GM18951 (cell line): ENCODE data around the gene PC.

Experiments used
- POLR2A ChIP-seq: IDR thresholded peaks from 4 replicates; pipeline ENCODE4 v1.6.1; 2011; ENCODE audit warnings: mild to moderate bottlenecking; ENCODE audit not compliant: insufficient read length, insufficient read depth; ENCODE audit errors: extremely low read depth
- in situ Hi-C: fragments of 300-500 bp; cut with MboI; formaldehyde crosslinking; loops from one replicate; pipeline ENCODE4 v1.12.0; 2022; ENCODE audit warnings: low sequenced_read_pairs, mixed read lengths, inconsistent platforms; ENCODE audit not compliant: unreplicated experiment

Gene PC

GRCh38 chr11:66875378-66875777, 82.8 kb downstream of the PC start:
- in situ Hi-C loops = no loop called here

DNA sequence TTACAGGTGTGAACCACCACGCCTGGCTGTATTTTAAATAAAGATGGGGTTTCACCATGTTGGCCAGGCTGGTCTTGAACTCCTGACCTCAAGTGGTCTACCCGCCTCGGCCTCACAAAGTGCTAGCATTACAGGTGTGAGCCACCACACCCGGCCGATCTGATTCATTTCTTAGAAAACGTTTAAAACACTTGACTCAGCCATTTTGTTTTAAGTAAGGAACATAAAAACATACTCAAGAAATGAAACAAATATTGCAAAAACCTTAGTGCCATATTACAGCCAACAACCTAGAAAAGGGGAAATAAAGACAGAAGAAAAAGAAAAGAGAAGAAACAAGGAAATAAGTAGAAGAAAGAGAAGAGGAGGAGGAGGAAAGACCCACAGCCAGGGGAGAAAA, 84.0 kb downstream of the PC start:
- no peak for TF ChIP-seq POLR2A
- in situ Hi-C loops = no loop called here

More at GRCh38 chr11:66875378-66875777, 82.8 kb downstream of the PC start:
- TF ChIP-seq POLR2A = no peak

DNA sequence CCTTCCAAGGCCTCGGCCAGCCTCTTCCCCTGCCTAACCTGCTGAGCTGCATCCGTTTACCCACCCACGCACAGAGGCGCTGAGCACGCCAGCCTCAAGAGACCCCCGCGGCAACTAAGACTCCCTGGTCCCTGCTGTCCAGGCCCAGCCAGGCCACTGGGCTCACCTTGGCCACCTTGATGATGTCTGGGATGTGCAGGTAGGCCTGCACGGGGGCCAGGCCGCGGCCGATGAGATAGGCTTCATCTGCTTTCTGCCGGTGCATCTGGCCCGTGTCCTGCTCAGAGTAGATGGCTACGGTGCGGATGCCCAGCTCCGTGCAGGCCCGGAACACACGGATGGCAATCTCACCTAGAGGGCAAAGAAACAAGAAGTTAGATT, 86.7 kb downstream of the PC start:
- in situ Hi-C loops = no loop called here

GRCh38 chr11:66870616-66871520, 87.3 kb downstream of the PC start:
- in situ Hi-C loops = no loop called here
- TF ChIP-seq POLR2A = no peak

More for the DNA sequence above, 86.7 kb downstream of the PC start:
- no peak for TF ChIP-seq POLR2A

- TF ChIP-seq POLR2A = no peak
- in situ Hi-C loops = no loop called here
Measured at GRCh38 chr11:66870131-66870530, 88.1 kb downstream of the PC start.

DNA sequence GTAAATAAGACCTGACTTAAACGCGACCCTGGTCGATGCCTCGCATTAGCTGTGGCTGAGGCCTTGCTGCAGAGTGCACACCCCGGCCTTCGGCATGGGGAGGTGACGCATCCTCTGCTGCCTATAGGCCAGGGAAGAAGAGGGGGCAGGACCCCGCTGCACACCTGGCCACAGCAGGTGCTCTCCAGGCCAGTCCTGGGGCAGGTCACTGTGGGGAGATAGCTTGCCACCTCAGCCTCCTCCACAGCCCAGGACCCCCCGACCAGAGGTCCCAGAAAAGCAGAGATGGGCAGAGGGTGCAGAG, 88.7 kb downstream of the PC start:
- no peak for TF ChIP-seq POLR2A
- in situ Hi-C loops = no loop called here

DNA sequence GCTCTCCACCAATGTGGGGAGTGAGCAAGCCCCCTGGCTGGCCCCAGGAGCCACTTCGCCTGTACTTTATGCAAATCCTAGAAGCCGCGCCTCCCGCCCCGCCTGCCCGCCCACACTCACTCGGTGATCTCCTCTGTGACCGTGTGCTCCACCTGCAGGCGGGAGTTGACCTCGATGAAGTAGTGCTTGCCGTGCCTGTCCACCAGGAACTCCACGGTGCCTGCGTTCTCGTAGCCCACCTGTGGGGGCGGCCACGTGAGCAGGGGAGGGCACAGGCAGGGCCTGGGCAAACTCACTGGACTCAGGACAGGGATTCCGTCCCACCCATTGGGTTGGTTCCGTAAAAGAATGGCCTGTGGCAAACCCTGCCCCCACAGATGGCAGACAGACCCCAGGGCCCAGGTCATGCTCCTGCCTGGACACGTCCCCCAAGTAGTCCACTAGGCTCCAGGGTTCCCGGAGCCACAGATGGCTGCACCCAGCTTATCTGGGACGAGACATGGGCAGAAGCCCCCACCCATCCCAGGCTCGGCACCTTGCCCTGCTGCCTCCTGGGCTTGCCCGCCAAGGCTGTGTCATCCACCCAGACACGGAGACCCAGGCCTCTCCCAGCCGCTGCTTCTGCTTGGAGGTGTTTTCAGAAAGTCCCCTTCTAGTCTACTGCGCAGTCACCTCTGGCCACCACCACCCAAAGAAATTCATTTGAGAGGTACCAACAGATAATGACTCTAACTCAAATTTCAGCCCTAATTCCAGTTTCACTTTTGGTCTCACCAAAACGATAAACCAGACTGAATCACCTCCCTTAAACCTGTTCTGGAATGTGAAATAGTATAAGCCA, 89.2 kb downstream of the PC start:
- in situ Hi-C loops = no loop called here
- TF ChIP-seq POLR2A = no peak

DNA sequence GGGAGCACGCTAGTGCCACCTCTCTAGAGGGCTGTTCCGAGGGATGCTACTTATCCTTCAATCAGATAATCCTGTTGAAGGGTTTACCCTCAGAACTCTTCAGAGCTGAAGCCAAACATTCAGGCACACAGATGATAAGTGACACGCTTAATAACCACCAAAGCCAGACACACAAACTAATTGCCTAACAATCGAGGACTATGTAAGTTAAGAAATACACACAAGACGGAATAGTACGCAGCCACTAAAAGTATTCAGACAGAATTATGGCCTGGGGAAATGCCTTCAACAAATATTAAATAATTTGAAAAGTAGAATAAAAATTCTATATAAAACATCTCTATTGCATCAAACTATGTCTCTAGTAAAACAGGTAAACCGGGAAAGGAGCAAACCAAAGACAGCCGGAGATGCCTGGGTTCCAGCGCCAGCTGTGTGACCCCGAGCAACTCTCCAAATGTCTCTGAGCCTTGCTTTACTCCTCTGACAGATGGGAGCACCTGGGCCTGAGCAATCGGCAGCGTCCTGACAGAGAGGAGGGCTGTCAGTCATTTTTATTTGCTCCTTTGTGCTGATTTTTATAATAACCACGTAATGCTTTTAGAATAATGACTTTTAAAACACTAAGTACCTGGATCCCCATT, 90.0 kb downstream of the PC start:
- no peak for TF ChIP-seq POLR2A
- in situ Hi-C loops = no loop called here

DNA sequence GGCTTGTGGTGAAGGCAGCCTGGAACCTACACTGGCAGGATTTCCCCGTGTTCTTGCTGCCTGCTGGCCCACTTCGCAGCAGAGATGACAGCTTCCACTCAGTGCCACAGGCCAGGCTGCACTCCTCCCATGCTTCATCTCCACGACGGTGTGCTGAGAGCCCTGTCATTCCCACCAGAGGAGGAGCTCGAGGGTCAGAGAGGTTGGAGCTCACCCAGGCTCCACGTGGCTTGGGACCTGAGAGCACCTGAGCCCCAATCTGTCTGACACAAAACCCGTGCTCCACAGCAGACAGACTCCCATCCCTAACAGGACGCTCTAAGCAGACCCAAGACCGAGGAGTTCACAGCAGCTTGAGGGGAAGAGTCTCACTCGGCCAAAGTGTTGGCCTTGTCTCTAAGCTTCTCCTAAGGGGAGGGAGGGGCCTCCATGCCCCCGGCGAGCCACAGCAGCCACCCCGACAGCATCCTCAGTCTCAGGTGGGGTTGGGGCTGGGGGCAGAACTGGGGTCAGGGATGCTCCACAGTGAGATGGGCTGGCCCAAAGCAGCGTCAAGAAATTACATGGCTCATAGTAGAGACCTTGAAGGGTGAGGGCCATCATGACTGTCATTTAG, 90.7 kb downstream of the PC start:
- no peak for TF ChIP-seq POLR2A
- in situ Hi-C loops = no loop called here

DNA sequence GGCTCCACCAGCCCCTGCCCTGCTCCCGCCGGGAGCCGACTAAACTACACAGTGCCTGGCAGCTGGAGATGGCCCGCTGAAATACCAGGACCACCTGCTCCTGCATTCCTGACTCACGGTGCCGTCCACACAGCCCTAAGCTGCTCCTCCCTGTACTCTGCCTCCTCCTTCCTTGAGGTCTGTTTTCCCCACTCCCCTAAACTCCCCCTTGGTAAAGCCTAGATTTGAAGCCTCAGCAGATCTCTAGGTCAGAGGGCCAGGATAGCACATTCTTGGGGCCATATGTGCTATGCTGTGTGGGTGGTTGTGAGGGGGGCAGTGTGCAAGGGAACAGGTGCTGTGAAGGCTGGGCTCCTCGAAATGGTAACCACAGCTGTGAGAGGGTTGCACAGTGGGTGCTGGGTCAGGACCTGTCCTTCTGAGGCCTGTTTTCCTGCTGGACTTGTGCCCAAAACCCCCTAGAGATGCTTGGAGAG, 91.6 kb downstream of the PC start:
- no peak for TF ChIP-seq POLR2A
- in situ Hi-C loops = no loop called here

DNA sequence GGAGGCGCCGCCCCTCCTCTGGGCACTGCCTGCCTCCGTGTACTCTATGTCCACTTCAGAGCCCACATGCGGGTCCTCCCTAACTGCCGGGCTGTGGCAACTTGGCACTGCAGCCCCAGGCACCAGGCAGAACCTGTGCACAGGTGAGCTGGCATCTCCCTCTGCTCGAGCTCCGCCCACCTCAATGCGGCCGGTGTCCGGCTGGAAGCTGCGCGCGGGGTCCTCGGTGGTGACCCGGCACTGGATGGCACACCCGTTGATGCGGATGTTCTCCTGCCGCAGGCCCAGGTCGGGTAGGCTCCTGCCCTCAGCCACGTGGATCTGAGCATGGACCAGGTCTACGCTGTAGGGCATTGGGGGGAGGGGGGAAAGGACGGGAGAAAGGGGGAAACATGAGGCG, 92.2 kb downstream of the PC start:
- no peak for TF ChIP-seq POLR2A
- in situ Hi-C loops = no loop called here

DNA sequence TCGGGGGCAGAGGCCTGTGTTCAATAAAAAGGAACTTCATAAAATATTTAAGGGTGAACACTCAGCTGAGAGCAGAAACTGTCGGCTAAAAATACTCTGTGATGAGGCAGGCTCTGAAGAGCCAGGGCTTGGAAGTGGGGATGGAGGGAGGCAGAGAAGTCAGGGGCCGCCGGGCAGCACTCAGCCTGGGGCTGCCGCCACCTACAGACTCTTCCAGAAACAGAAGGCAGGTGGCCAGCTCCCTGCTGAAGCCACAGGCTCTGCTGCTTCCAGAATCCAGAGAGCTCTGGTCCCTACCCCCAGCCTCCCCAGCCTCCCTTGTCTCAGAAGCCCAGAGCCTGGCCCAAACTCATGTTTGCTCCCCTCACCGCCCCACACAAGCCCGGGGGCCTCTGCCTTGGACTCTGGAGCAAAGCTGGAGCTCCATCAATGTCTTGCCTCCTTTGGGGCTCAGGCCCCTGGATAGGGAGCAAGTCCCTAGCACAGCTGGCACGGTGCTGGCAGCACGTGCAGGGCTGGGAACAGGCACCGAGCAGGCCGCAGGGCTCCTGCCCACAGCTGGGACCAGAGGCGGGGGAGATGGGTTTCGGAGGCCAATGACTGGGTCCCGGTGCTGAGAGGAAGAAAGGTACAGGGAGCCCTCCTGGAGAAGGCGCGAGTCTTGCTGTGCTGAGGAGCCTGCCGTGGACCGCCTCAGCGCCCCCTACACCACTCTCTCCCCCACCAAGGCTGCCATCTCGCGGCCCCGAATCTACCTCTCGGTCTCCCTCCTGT, 93.1 kb downstream of the PC start:
- in situ Hi-C loops = no loop called here
- TF ChIP-seq POLR2A = no peak
